Loucy (cell line): ENCODE measurements around the gene SIM2.

Source experiments
- CTCF ChIP-seq: fragments of 200-600 bp; sonication (generic); conservative IDR thresholded peaks from 2 replicates; pipeline ENCODE4 v1.5.1; 2014; ENCODE audit warnings: mild to moderate bottlenecking, antibody characterized with exemption, low read length
- EZH2phosphoT487 ChIP-seq: fragments of 200-600 bp; IDR thresholded peaks from 2 replicates; pipeline ENCODE4 v1.6.1; 2018; ENCODE audit warnings: antibody characterized with exemption, mild to moderate bottlenecking, moderate library complexity, borderline replicate concordance

GRCh38 chr21:36658926-36659325 is 40.0 kb upstream of the SIM2 start:
- TF ChIP-seq CTCF (no peak), EZH2phosphoT487 (no peak)
